IPS-15b (cell line): ENCODE results near the gene FBXO4.
"Not testable (repeated sequence)": the region's sequence is repeated elsewhere in the genome, so short reads cannot be mapped to it uniquely, and the experiment has no call there.

Experiments
- H3K27me3 ChIP-seq: one replicate; pipeline ENCODE4 v1.6.1; 2013; ENCODE audit warnings: low read length; ENCODE audit not compliant: control insufficient read depth, insufficient read depth
- H3K36me3 ChIP-seq: one replicate; pipeline ENCODE4 v1.6.1; 2013; ENCODE audit warnings: low read length; ENCODE audit not compliant: control insufficient read depth, insufficient read depth
- H3K4me1 ChIP-seq: one replicate; pipeline ENCODE4 v1.6.1; 2013; ENCODE audit warnings: mild to moderate bottlenecking, low read length; ENCODE audit not compliant: control insufficient read depth, insufficient read depth
- H3K4me3 ChIP-seq: one replicate; pipeline ENCODE4 v1.5.1; 2013; ENCODE audit warnings: low read depth, low read length
- H3K9ac ChIP-seq: one replicate; pipeline ENCODE4 v1.6.1; 2013; ENCODE audit warnings: low read depth, mild to moderate bottlenecking, low read length
- H3K9me3 ChIP-seq: one replicate; pipeline ENCODE4 v1.6.1; 2013; ENCODE audit warnings: mild to moderate bottlenecking, low read length; ENCODE audit not compliant: control insufficient read depth, insufficient read depth

The FBXO4 gene

GRCh38 chr5:41962491-41962890, 37.4 kb downstream of the FBXO4 start:
- Histone ChIP-seq H3K9me3 (no peaks in the 10 kb centered on the region), H3K4me3 (no peak overlapping the region), H3K9ac (no peak overlapping the region), H3K4me1 (no peaks in the 10 kb centered on the region), H3K27me3 (no peaks in the 10 kb centered on the region), H3K36me3 (no peaks in the 10 kb centered on the region)

GRCh38 chr5:41966401-41967105, 41.5 kb downstream of the FBXO4 start:
- H3K4me1 ChIP-seq = no peaks in the 10 kb centered on the region
- no peaks in the 10 kb centered on the region for H3K9me3 ChIP-seq
- no peak overlapping the region for H3K9ac ChIP-seq
- H3K27me3 ChIP-seq = no peaks in the 10 kb centered on the region
- no peak overlapping the region for H3K4me3 ChIP-seq
- H3K36me3 ChIP-seq = no peaks in the 10 kb centered on the region

DNA sequence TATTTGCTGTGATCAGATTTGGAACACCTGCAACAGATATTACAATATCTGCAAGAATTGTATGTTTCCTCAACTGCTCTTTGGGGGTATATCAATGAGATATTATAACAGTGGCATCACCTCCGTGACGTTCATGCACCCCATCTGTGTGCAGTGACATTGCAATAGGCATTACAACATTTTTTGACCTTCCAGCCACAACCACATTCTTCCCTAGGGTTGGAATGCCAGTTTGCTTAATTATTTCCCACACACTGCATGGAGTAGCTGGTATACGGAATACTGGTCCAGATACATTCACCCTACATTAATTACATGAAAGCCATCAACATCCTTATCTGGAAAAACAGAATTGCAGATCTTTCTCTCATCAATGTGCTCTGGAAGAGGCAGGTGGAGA, 42.3 kb downstream of the FBXO4 start:
- no peak overlapping the region for H3K9ac ChIP-seq
- no peaks in the 10 kb centered on the region for H3K4me1 ChIP-seq
- H3K36me3 ChIP-seq = no peaks in the 10 kb centered on the region
- no peak overlapping the region for H3K4me3 ChIP-seq
- no peaks in the 10 kb centered on the region for H3K9me3 ChIP-seq
- no peaks in the 10 kb centered on the region for H3K27me3 ChIP-seq

GRCh38 chr5:41968153-41968723, 43.2 kb downstream of the FBXO4 start:
- Histone ChIP-seq H3K4me1 (no peaks in the 10 kb centered on the region), H3K9me3 (no peaks in the 10 kb centered on the region), H3K27me3 (no peaks in the 10 kb centered on the region), H3K36me3 (no peaks in the 10 kb centered on the region), H3K9ac (no peak overlapping the region), H3K4me3 (no peak overlapping the region)

GRCh38 chr5:41973087-41973486, 48.0 kb downstream of the FBXO4 start:
- Histone ChIP-seq H3K27me3 (no peaks in the 10 kb centered on the region), H3K9me3 (no peaks in the 10 kb centered on the region), H3K4me3 (no peak overlapping the region), H3K36me3 (no peaks in the 10 kb centered on the region), H3K9ac (no peak overlapping the region), H3K4me1 (no peaks in the 10 kb centered on the region)

GRCh38 chr5:41973887-41974286, 48.8 kb downstream of the FBXO4 start:
- no peaks in the 10 kb centered on the region for H3K9me3 ChIP-seq
- H3K27me3 ChIP-seq = no peaks in the 10 kb centered on the region
- H3K36me3 ChIP-seq = no peaks in the 10 kb centered on the region
- H3K9ac ChIP-seq = no peak overlapping the region
- no peak overlapping the region for H3K4me3 ChIP-seq
- H3K4me1 ChIP-seq = no peaks in the 10 kb centered on the region

GRCh38 chr5:41978676-41979075, 53.6 kb downstream of the FBXO4 start:
- Histone ChIP-seq H3K4me3 (no peak overlapping the region), H3K27me3 (no peaks in the 10 kb centered on the region), H3K9ac (no peak overlapping the region), H3K9me3 (no peaks in the 10 kb centered on the region), H3K4me1 (no peaks in the 10 kb centered on the region), H3K36me3 (no peaks in the 10 kb centered on the region)

- H3K9ac ChIP-seq = no peak overlapping the region
- H3K36me3 ChIP-seq = no peaks in the 10 kb centered on the region
These were observed 55.3 kb downstream of the FBXO4 start for GRCh38 chr5:41980396-41980795.

DNA sequence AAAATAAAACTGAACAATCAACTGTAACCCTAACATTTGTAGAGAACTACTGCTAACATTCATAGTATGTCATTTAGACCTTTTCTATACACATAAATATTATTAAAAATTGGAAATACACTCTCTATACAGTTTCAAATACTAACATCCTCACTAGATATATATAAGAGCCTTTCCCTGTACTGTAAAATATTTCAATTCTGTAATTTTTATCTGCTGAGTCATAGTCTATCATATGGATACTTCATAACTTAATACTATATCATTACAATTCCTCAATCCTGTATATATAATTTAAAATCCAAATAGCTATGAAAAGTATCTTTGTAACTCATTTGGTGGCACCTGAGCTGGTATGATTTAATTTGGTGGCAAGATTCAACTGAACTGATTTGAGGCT, 55.8 kb downstream of the FBXO4 start:
- Histone ChIP-seq H3K4me3 (no peak overlapping the region), H3K9ac (no peak overlapping the region), H3K27me3 (no peaks in the 10 kb centered on the region), H3K9me3 (no peaks in the 10 kb centered on the region), H3K4me1 (no peaks in the 10 kb centered on the region), H3K36me3 (no peaks in the 10 kb centered on the region)

More at GRCh38 chr5:41980396-41980795, 55.3 kb downstream of the FBXO4 start:
- Histone ChIP-seq H3K4me1 (no peaks in the 10 kb centered on the region), H3K27me3 (no peaks in the 10 kb centered on the region), H3K4me3 (no peak overlapping the region), H3K9me3 (no peaks in the 10 kb centered on the region)

DNA sequence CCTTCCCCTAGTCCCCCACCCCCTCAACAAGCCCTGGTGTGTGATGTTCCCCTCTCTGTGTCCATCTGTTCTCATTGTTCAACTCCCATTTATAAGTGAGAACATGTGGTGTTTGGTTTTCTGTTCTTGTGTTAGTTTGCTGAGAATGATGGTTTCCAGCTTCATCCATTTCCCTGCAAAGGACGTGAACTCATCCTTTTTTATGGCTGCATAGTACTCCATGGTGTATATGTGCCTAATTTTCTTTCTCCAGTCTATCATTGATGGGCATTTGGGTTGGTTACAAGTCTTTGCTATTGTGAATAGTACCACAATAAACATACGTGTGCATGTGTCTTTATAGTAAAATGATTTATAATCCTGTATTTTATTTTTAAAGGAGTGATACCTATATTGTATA, 57.8 kb downstream of the FBXO4 start:
- not testable (repeated sequence) for H3K9me3 ChIP-seq, H3K36me3 ChIP-seq, H3K27me3 ChIP-seq, H3K4me1 ChIP-seq, H3K4me3 ChIP-seq, H3K9ac ChIP-seq

GRCh38 chr5:41983284-41983683, 58.2 kb downstream of the FBXO4 start:
- no peaks in the 10 kb centered on the region for H3K9me3 ChIP-seq
- no peaks in the 10 kb centered on the region for H3K36me3 ChIP-seq
- no peaks in the 10 kb centered on the region for H3K27me3 ChIP-seq
- no peak overlapping the region for H3K9ac ChIP-seq
- H3K4me1 ChIP-seq = no peaks in the 10 kb centered on the region
- H3K4me3 ChIP-seq = no peak overlapping the region

DNA sequence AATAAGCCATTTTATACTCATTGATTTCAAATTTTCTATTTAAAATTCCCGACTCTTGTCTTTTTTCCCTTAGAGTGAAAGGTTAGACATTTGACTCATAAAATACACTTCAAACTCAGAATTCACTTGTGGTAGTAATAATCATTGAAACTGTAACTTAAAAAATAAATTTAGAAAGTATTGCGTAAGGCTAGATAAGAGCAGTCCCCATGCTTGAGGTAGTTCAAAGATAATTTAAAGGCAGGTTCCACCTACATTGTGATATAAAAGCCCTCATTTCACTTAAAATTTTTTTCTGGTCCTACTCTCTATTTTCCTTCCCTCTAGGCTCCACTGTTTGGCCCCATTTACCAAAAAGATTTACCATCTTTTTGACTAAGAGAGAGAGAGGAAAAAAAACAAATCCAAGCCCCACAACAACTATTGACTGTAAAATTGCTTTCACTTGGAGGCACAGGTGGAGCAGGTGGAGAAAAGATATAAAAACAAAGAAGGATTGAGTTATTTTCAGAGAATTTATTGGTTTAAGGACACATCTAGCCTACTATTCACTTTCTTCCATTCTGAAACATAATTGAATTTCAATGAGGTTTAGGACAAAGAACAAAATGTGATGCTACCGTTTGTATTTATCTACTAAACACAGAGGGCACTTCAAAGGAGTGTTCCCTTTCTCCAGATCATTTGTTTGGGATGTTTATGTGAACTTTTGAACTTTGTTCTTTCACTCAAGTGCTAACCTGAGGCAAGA, 61.0 kb downstream of the FBXO4 start:
- no peak overlapping the region for H3K4me3 ChIP-seq
- H3K36me3 ChIP-seq = no peaks in the 10 kb centered on the region
- H3K27me3 ChIP-seq = no peaks in the 10 kb centered on the region
- no peaks in the 10 kb centered on the region for H3K9me3 ChIP-seq
- H3K9ac ChIP-seq = no peak overlapping the region
- H3K4me1 ChIP-seq = no peaks in the 10 kb centered on the region
